Type B pancreatic cell (in vitro differentiated cells): ENCODE data around the gene PPP2R2B. TPM values are rescaled to one million over a fixed set of nuclear protein-coding genes. Genes with fewer than 3 reads are reported as not detected.

ENCODE experiments used
- DNase-seq: peaks from one replicate; pipeline ENCODE4 v3.0.0; 2021; ENCODE audit warnings: mixed read lengths; ENCODE audit not compliant: unreplicated experiment; ENCODE audit errors: extremely low spot score
- H3K27ac Mint-ChIP-seq: 2 replicates; pipeline ENCODE4 v1.8.0; 2021; ENCODE audit warnings: mild to moderate bottlenecking, mixed read lengths
- H3K27me3 Mint-ChIP-seq: 2 replicates; pipeline ENCODE4 v1.8.0; 2021; ENCODE audit warnings: mixed read lengths
- H3K36me3 Mint-ChIP-seq: 2 replicates; pipeline ENCODE4 v1.8.0; 2021; ENCODE audit warnings: mixed read lengths
- H3K4me1 Mint-ChIP-seq: one replicate; pipeline ENCODE4 v1.8.0; 2021; ENCODE audit warnings: mixed read lengths; ENCODE audit not compliant: unreplicated experiment
- H3K4me3 Mint-ChIP-seq: 2 replicates; pipeline ENCODE4 v1.8.0; 2021; ENCODE audit warnings: mild to moderate bottlenecking, mixed read lengths
- H3K9me3 Mint-ChIP-seq: 2 replicates; pipeline ENCODE4 v1.8.0; 2021; ENCODE audit warnings: mixed read lengths
- total RNA-seq: library from RNA; stranded (reverse); gene quantifications from 2 replicates; pipeline ENCODE4 v1.2.1, GENCODE V29; 2021; ENCODE audit warnings: low replicate concordance
- TF ChIP-seq, protein P1 (sequence below): fragments of 200-600 bp; sonication (generic); conservative IDR thresholded peaks from 2 replicates; pipeline ENCODE4 v1.5.0; 2021; ENCODE audit warnings: antibody characterized with exemption, mild to moderate bottlenecking

PPP2R2B gene
- total RNA-seq, 1 donor from 2014 or later, result 29.1 TPM

DNA sequence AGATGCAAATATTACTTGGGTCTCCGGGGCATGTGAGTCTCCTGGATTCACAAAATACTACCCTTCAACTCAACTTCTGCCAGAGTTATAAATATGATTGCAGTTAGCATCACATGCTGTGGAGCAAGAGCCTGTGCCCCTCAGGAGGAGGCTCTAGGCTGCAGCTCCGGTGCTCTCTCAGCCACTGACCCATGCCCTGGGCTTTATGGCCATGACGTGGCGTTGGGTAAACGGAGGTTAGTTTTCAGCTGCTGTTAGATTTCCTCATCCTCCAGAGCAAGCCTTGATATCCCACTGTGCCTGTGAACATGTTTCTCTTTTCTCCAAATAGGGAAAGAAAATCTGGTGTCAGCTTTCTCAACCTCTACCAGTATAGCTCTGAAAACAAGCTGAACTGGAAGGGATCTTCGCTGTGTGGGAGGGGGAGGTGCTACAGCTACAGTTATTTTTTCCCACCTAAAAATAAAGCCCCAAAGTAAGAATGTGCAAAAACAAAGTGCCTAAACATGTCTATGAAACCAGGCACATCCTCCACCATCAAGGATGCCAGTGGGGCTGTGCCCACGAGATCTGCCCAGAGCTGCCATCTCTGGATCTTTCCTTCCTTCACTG, 238.2 kb downstream of the PPP2R2B start:
- Mint-ChIP-seq H3K9me3 (no peaks in the 10 kb centered on the region), H3K27ac (no peak overlapping the region), H3K4me3 (peak overlapping the region; percentile 21), H3K4me1 (peaks cover 12% of the 10 kb centered on the region), H3K36me3 (peaks cover 4% of the 10 kb centered on the region), H3K27me3 (no peaks in the 10 kb centered on the region)
- no peak for DNase-seq
- TF ChIP-seq, protein P1, sequence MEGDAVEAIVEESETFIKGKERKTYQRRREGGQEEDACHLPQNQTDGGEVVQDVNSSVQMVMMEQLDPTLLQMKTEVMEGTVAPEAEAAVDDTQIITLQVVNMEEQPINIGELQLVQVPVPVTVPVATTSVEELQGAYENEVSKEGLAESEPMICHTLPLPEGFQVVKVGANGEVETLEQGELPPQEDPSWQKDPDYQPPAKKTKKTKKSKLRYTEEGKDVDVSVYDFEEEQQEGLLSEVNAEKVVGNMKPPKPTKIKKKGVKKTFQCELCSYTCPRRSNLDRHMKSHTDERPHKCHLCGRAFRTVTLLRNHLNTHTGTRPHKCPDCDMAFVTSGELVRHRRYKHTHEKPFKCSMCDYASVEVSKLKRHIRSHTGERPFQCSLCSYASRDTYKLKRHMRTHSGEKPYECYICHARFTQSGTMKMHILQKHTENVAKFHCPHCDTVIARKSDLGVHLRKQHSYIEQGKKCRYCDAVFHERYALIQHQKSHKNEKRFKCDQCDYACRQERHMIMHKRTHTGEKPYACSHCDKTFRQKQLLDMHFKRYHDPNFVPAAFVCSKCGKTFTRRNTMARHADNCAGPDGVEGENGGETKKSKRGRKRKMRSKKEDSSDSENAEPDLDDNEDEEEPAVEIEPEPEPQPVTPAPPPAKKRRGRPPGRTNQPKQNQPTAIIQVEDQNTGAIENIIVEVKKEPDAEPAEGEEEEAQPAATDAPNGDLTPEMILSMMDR, result no peak

DNA sequence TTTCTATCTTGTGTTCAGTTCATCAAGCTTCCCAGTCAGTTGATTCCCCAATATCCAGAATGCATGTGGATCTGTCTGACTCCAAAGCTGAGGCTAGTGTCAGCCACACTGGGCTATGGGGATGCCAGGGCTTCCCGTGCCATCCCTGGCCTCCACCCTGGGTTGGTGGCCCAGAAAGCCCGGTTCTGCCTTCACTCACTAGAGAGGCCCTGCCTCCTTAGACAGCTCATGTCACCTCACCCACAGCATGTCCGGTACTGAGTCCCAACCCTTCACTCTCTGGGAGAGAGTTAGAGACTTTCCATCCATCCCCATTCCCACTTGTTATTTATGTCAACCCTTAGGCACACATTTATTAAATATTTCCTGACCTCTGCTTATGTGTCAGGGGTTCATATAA, 243.1 kb downstream of the PPP2R2B start:
- peaks cover 16% of the 10 kb centered on the region for H3K4me1 Mint-ChIP-seq
- DNase-seq, result no peak
- H3K36me3 Mint-ChIP-seq, result peaks cover 4% of the 10 kb centered on the region
- peaks cover 4% of the 10 kb centered on the region for H3K27me3 Mint-ChIP-seq
- H3K27ac Mint-ChIP-seq, result no peak overlapping the region
- no peak overlapping the region for H3K4me3 Mint-ChIP-seq
- TF ChIP-seq, protein P1, result no peak
- no peaks in the 10 kb centered on the region for H3K9me3 Mint-ChIP-seq

DNA sequence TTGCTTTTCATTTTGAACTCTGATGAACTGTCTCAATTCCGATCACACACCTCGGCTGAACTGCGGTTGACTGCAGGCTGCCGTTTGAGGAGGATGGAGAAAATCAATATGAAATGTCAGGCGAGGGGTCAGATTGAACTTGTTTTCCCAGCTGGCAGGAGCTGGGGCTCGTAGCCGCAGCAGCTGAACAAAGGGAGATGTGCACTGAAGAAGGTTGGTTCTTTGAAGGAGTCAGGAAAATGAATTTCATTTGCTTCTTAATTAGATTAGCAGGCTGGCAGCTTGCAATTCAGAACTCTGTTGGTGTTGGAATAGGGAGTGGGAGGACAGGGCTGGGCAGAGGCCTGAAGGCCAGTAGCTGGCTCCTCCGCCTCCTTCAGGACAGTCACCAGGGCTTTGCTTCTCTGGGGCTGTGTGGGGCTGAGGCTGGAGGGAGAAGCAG, 245.2 kb downstream of the PPP2R2B start:
- Mint-ChIP-seq H3K27ac (no peak overlapping the region), H3K27me3 (peaks cover 10% of the 10 kb centered on the region), H3K36me3 (peaks cover 10% of the 10 kb centered on the region), H3K9me3 (no peaks in the 10 kb centered on the region), H3K4me3 (peak overlapping the region; percentile 5), H3K4me1 (peaks cover 9% of the 10 kb centered on the region)
- TF ChIP-seq, protein P1, result no peak
- no peak for DNase-seq

DNA sequence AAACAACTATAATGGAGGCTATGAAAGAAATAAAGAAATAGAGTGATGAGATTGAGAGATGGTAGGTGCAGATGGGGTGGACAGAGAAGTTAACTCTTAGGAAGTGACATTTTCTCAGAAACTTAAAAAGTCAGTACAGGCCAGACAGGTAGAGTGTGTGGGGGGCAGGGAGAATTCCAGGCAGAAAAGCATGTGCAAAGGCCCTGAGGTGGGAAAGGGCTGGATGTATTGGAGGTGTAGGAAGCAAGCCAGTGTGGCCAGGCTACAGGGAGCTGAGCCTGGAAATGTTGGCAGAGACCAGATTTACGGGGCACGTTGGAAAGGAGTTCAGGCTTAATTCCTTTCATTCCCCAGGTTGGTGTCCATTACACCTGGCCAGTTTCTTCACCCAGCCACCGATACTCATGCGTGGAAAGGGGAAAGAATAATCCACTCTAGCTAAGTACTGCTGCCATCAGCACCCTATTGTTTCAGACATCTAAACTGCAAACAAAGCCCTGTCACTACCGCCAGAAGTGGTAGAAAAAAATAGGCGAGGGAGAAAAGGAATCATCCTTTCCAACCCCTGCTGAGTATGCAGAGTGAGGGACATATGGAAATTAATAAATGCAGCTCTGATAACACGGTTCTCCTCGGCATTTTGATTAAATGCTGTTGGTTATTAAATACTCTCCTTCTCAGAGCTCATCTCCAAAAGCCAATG, 245.8 kb downstream of the PPP2R2B start:
- DNase-seq, result no peak
- H3K4me3 Mint-ChIP-seq, result peak overlapping the region; percentile 5
- H3K4me1 Mint-ChIP-seq, result peaks cover 9% of the 10 kb centered on the region

DNA sequence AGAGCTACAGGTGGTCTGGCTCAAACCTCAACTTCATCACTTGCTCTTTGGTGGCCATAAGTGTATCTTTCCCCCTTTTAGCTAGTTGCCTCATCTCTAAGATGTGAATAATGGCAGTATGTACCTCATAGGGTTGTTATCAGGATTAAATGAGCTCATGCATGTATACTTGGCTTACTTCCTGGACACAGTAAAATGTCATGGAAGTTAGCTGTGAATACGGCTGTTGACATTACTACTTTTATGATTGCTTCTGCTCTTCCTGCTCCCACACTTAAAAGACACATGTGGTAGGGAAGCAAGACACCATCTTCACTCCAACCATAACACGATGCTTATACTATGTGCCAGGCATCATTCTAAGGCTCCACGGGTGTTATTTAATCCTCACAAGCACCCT, 248.1 kb downstream of the PPP2R2B start:
- H3K4me3 Mint-ChIP-seq, result no peak overlapping the region
- peaks cover 9% of the 10 kb centered on the region for H3K4me1 Mint-ChIP-seq
- H3K27ac Mint-ChIP-seq, result no peak overlapping the region
- no peak for DNase-seq
- peaks cover 10% of the 10 kb centered on the region for H3K27me3 Mint-ChIP-seq
- peaks cover 12% of the 10 kb centered on the region for H3K36me3 Mint-ChIP-seq
- H3K9me3 Mint-ChIP-seq, result no peaks in the 10 kb centered on the region
- TF ChIP-seq, protein P1, result no peak

More for the DNA sequence above, 245.8 kb downstream of the PPP2R2B start:
- H3K27ac Mint-ChIP-seq, result no peak overlapping the region
- TF ChIP-seq, protein P1, result no peak
- peaks cover 10% of the 10 kb centered on the region for H3K27me3 Mint-ChIP-seq
- no peaks in the 10 kb centered on the region for H3K9me3 Mint-ChIP-seq
- H3K36me3 Mint-ChIP-seq, result peaks cover 9% of the 10 kb centered on the region
